HG03439 (cell line): ENCODE measurements around the gene STK32B.
"Not testable (repeated sequence)": the region's sequence is repeated elsewhere in the genome, so short reads cannot be mapped to it uniquely, and the experiment has no call there.

Experiments
- ATAC-seq: cut with Tn5 transposase; IDR thresholded peaks from one replicate; pipeline ENCODE4 v1.9.1; 2021; ENCODE audit warnings: mild to moderate bottlenecking, moderate library complexity; ENCODE audit not compliant: unreplicated experiment

STK32B gene

DNA sequence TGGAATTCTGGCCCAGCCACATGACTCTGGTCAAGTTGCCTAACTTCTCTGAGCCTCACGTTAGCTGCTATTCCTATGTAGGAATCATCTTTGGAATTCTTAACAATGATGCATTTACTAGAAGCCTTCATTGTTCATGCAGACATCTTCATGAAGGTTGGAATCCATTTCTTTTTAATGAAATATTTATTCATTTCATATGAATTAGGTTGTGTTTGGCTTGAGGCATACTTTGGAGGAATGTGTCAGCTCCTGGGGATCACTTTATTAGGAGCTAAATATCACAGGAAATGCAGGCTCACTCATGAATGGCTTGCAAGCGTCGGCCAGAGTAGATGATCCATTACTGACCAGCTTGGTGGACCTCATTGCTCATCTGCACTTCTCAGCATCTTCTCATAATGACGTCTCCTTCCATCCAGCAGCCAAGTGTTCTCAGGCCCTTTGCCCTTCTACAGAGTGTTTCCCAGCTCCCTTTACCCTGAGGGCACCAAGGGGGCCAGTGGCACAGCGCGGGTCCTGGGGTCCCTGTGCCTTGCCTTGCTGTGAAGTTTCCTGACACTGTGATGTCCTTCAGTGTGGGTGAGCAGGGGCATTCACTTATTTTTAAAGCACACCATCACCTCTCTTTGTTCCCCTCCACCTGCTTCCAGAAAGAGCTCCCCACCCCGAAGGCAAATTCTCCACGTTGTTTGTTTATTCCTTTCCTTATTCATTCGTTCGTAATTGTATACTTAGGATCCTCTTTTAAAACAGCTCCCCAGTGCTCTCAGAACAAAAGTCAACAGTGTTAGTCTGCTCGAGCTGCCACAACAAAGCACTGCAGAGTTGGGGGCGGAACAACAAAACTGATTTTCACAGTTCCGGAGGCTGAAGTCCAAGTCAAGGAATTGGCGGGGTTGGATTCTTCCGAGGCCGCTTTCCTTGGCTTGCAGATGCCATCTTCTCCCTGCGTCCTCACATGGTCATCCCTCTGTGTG is 106.8 kb downstream of the STK32B start:
- no peak for ATAC-seq

DNA sequence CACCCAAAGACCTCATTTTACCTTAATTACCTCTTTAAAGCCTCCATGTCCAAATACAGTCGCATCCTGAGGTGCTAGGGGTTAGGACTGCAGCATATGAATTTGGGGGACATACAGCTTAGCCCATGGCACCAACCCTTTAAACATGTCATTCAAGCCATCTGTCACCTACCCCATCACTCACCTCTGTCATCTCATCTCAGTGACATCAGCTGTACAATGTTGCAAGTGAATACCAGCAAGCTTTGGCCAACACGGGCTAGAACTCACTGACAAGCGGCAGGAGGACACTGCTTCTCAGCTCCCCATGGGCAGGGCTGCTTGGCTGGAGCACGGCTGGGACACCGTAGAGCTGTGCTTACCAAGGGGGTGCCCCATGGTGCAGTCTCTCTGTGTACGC is 107.5 kb downstream of the STK32B start:
- no peak for ATAC-seq

DNA sequence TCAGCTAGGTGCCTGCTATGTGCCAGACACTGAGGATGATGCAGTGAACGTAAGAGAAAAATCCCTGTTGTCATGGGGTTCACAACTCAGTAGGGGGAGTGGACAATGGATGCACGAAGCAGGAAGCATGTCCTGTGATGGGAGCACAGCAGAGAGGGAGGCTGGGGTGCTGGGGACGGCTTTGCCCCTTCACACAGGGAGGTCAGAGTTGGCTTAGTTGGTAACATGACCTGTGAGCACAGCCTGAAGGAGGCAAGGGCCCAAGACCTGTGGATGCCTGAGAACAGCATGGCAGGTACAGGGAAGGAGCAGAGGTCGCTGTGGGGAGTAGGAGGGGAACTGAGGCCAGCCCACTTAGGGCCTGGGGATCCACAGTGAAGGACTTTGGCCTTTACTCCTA is 109.4 kb downstream of the STK32B start:
- no peak for ATAC-seq

DNA sequence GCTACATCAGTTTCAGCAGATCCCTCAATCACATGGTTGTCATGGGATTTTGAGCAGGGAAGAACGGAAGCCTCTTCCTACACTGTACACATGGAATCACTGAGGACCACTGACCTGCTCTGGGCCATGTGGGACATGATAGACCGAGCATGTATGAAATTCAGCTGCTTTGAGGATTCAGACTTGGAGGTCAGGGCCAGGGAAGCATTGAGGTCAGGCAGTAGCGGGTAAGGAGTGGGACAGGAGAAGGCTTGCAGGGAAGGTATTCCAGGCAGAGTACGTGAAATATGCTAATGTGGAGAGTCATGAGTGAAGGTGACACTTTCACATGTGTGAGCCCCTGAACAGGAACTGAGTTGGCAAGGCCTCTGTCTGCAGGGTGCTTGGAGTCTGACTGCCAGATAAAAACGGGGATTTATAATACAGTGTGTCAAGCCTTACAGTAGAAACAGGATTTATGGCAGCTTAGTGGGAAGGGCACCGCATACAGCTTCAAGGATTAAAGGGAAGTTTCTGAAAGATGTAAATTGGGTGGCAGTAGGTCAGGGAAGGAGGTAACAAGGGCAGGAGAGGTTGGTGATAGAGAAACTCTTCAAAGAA is 111.7 kb downstream of the STK32B start:
- ATAC-seq: no peak

DNA sequence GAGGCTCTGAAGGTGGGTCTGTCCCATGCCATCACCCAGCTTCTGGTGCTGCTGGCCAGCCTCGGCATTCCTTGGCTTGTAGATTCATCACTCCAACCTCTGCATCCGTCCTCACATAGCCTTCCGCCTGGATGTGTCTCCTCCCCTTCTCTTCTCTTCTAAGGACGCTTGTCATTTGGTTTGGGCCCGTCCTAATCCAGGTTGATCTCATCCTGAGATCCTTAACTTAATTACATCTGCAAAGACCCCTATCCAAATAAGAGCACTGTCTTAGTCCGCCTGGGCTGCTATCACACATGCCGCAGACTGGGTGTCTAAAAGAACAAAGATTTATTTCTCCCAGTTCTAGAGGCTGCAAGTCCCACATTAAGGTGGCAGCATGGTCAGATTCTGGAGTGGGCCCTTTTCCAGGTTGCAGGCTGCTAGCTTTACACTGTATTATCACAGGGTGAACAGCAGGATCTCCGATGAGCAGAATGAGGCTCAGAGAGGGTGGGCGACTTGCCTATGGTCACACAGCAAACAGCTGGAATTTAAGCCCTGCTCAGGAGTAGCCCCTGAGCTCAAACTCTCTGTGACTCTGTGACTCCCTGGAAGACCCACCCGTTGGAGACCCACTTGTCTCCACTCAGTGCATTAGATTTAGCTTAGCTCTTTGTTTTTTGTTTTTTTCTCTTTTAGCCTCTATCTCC is 113.1 kb downstream of the STK32B start:
- no peak for ATAC-seq

DNA sequence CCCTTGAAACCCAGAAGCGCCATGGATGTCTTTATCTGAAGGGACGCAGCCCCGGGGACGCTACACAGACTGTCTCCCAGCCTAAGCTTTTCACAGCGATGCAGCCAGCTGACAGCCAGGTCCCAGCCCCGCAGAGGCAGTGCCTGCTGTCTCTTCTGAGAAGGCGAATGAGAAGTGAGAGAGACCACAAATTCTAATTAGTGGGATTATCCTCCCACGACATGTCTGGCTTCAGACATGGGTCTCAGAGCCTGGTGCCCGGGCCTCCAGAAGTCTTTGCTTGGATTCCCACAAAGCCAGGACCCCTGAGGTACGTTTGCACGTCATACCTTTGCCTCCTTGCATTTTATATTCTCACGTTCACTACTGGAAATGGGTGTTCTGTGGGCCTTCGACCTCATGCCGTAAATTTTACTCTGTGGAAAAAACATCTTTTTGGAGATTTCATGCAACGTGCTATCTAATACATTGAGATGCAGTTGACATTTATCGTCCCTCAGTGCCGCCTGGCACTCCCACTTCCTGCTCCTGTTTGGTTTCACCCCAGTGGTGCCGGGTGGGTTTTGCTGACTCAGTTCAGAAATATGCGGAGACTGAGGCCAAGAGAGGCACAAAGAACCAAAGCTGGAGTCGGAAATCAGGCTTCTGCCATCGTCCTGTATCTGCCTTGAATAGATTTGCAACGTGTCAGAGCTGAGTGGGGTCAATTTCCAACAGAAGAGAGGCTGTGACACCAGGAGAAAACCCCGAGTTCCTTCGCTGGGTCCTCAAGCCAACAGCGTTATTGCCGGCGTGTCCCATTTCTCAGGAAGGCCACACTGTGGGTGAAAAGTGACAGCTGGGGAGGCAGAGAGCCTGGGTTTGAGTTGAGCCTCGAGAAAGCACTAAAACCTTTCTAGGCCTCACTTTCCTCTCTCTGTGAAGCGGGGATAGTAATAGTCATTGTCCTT is 114.4 kb downstream of the STK32B start:
- ATAC-seq: no peak

DNA sequence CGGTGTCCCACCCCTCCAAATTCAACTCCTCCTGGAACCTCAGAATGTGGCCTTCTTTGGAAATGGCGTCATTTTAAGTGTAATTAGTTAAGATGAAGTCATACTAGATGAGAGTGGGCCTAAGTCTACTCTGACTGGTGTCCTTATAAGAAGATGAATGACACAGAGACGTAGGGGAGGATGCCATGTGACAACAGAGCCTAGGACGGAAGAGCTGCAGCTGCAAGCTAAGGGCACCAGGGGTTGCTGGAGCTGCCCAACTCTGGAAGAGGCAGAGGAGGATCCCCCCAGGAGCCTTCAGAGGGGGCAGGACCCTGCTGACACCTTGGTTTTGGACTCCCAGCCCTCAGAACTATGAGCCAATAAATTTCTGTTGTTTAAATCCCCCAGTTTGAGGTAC is 115.1 kb downstream of the STK32B start:
- no peak for ATAC-seq

DNA sequence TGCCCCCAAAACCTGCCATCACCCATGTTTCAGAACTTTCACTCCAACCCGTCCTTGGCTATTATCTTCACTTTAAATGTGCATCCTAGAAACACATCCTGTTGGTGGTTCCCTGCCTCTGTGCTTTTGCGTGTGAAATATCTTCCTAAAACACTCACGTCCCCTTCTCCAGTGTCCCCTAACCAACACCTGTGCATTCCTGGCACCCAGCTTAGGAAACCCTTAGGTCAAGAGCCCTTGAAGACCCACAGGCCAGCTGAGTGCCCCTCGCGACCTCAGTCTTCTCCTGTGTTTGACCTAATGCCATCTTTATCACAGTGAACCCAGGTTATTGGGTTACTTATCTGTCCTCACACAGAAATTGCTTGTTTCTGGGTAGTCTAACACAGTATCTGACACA is 117.6 kb downstream of the STK32B start:
- no peak for ATAC-seq

DNA sequence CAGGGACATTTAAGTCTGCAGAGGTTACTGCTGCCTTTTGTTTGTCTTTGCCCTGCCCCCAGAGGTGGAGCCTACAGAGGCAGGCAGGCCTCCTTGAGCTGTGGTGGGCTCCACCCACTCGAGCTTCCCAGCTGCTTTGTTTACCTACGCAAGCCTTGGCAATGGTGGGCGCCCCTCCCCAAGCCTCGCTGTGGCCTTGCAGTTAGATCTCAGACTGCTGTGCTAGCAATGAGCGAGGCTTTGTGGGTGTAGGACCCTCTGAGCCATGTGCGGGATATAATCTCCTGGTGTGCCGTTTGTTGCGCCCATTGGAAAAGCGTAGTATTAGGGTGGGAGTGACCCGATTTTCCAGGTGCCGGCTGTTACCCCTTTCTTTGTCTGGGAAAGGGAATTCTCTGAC is 124.6 kb downstream of the STK32B start:
- not testable (repeated sequence) for ATAC-seq

DNA sequence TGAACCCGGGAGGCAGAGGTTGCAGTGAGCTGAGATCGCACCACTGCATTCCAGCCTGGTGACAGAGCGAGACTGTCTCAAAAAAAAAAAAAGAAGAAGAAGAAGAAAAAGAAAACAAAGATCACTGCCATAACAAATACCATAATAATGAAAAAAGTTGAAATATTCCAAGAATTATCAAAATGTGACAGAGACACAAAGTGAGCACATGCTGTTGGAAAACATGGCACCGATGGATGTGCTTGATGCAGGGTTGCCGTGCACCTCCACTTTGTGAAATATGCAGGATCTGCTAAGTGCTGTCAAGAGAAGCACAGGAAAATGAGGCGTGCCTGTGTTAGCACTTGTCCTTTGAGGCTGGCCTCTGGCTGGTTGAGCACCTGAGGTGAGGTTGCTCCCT is 133.3 kb downstream of the STK32B start:
- ATAC-seq: no peak

DNA sequence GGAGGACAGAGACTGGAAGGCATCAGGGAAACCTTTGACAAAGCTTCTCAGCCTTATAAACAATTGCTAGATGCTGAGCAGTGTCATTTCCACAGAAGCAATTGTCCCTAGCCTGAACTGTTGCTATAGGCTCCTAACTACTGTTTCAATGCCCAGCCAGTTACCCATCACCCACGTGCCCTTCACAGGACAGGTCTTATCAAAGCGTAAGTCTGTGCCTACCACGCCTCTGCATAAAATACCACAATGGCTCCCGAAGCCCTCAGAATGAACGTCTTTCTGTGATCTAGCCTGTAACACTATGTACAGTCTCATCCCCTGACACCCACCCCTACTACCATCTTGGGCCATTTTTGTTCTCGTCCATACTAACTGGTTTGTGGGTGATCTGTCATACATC is 134.3 kb downstream of the STK32B start:
- no peak for ATAC-seq

DNA sequence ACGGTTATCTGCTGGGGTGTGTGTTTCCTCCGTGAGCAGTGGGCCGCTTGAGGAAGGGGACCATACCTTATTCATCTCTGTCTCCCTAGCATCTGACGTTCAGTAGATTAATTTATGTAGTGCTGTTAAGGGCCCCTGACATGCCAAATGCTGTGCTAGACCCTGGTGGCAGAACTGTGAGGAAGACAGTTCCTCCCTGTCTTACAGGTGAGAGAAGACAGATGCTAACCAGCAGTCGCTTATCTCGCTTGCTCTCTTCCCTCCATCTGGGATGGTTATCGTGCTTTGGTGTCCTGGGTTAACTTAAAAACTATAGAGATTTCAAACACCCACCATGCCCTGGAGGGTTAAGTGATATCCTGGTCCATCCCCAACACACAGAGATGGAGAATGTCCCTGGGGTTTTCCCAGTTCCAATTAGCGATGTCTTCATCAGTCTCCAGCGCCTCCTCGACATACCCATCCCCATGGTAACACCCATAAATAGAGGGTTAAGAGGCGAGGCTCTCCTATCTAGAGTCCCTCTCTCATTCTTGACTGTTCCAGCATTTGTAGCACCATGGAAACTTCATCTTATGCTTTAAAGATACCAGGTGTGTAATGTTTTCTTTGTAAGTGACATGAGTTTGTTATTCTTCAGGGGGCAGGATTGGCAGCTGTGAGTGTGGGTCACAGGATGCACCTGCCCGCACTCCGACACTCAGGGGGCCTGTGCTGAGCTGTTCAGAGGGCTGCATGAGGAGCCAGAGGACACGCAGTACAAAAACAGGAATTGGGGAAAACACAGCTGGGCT is 135.2 kb downstream of the STK32B start:
- no peak for ATAC-seq

DNA sequence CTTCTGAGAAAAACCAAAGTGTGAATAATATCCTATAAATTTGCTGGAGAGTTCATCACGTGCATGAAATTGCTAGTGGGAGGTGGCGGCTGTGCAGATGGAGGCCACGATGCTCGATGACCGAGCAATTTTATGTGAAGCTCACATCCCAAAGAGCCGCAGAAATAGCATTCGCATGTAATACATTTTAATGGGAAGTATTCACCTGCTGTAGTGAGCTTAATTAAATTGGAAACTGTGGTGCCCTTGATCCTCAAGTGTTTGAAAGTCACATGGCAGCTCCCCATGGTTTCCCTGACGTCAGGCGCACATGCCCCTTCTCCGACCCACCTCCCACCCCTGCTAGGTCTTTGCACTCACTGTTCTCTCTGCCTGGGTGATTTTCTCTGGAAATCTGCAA is 136.8 kb downstream of the STK32B start:
- no peak for ATAC-seq

DNA sequence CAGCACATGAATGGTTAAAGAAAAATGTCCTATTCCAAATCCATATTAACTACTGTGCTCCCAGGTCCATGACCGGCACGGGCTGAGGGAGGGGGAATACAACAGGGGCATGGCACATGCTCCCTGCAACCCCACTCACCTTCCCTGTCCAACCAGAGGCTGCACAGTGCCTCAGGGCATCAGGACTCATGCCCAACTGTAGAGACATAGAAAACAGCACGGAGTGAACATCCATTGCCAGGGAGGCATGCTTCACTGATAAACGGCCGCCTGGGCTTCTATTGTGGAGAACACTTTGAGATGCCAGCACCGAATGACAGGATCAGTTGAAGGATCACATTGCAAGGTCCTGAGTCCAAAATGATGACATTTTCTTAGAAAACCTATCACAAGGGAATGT is 140.6 kb downstream of the STK32B start:
- no peak for ATAC-seq

DNA sequence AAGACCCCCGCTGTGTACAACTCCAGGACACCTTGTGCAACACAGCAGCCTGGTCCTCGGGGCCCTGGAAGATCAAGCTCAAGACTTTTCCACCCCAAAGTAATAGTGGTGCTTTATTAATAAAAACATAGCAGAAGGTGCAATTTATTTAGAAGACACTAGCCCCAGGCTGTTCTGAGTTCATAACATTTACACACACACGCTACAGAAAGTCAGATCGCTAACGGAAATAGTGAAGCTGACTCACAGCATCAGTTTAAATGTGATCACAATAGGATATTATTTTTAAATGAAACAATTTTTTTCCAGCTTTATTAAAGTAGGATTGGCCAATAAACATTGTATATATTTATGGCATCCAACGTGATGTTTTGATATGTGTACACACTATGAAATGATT is 141.0 kb downstream of the STK32B start:
- ATAC-seq: no peak

DNA sequence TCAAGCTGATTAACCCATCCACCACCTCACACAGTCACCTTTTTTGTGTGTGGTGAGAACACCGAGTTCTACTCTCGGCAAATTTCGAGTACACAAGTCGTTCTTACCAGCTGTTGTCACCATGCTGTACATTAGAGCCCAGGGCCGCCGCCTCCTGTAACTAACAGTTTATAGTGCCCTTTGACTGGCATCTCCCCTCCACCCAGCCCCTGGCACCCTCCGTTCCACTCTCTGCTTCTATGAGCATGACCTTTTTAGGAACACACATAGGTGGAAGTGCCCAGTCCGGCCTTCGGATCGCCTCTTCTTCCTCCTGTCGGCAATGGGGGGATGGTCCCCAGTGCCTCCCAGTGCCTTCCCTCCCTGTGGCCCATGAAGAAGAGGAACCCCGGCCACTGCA is 141.4 kb downstream of the STK32B start:
- ATAC-seq: no peak

DNA sequence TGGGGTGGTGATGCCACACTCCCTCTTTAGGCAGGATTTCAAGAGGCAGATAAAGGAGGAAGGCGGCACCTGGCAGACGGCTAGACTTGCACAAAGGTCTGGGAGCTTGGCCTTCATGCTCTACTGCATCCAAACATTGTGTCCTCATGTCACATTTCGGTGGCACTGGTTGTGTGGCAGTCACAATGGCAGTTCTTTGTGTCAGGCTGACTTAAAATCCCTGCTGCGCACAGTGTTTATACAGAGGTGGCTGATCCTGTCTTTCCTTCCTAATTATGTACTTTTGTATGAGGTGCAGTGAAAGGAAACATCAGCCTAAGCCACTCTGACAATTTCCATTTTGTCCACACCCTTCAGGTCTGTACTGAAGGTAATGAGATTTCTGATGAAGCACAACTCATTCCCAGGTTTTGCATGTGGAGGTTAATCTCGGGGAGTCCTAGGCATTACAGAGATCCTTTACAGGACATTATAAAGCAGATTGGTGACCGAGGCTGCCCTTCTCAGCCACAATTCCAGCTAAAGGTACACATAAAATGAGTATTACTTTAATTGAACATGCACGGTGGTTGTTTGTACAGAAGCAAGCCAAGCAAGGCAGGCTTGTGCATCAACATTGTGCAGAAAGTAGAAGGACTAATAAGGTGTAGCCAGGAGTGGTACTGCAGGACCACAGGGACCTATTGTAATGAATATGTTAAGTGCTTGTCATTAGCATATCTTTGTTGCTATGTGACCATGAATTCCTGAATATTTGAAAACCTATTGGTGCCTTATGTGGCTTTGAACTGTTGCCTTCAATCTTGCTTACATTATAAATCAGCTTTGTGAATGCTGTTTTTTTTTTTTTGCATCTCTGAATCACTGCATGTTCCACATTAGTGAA is 147.6 kb downstream of the STK32B start:
- no peak for ATAC-seq

DNA sequence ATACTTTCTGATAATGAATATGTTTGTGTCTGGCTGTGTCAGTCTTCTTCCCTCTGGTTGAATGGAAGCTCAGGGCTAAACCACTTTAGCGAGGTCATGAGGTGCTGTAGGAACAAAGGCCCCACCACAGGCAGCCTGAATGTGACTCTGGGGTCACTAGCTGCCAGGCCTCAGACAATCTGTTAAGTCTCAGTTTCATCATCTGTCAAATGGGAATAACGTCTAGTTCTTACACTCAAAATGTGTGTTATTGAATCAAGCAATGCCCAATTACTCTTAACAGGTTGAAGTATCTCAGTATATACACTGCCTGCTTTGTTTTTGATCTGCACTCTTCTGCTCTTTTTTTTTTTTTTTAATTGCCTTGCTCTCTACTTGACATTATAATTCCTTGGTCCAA is 148.6 kb downstream of the STK32B start:
- no peak for ATAC-seq

DNA sequence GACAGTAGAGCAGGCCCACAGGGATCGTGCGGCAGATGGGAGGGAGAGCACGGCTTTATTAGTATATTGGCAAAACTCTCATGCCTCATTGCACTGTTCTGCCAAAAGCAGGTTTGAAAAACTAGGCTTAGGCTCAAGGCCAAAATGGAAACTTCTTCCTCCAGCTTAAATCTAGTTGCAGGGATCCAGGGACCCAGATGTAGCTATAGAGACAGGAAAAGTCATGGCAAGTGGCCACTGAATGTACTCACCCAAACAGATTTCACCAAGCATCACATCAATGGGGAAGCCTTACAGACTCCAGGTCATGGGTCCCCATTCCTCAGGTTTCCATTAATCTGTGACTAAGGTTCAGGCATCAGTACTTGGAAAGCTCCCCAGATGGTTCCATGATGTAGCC is 149.2 kb downstream of the STK32B start:
- no peak for ATAC-seq
